GM23338 (cell line): ENCODE results near the gene WDR19. TPM values are rescaled to one million over a fixed set of nuclear protein-coding genes. Genes with fewer than 3 reads are reported as not detected.

Source experiments
- ATAC-seq: fragments of 200-7000 bp; cut with Tn5 transposase; 3 replicates; pipeline ENCODE4 v1.9.1; 2020
- DNase-seq: peaks from one replicate; pipeline ENCODE4 v3.0.0-alpha.2; 2015; ENCODE audit warnings: low spot score
- H2AFZ ChIP-seq: fragments of 200-600 bp; sonication (generic); 2 replicates; pipeline ENCODE4 v1.8.0; 2016; ENCODE audit warnings: antibody characterized with exemption, mild to moderate bottlenecking, moderate library complexity
- H3F3A ChIP-seq: fragments of 200-600 bp; sonication (generic); replicated peaks from 2 replicates; pipeline ENCODE4 v1.8.0; 2017; ENCODE audit warnings: antibody characterized with exemption, mixed run types, low read depth
- H3K27ac ChIP-seq: fragments of 200-600 bp; sonication (generic); 2 replicates; pipeline ENCODE4 v1.6.1; 2016; ENCODE audit warnings: low read depth
- H3K27me3 ChIP-seq: fragments of 200-600 bp; sonication (generic); 2 replicates; pipeline ENCODE4 v1.8.0; 2016; ENCODE audit warnings: mild to moderate bottlenecking, mixed run types, moderate library complexity; ENCODE audit not compliant: insufficient read depth
- H3K36me3 ChIP-seq: fragments of 200-600 bp; sonication (generic); 2 replicates; pipeline ENCODE4 v1.8.0; 2016; ENCODE audit warnings: mild to moderate bottlenecking; ENCODE audit not compliant: insufficient read depth
- H3K4me1 ChIP-seq: fragments of 200-600 bp; sonication (generic); 2 replicates; pipeline ENCODE4 v1.8.0; 2016; ENCODE audit warnings: mild to moderate bottlenecking, moderate library complexity; ENCODE audit not compliant: insufficient read depth
- H3K4me2 ChIP-seq: fragments of 200-600 bp; sonication (generic); 2 replicates; pipeline ENCODE4 v1.7.1; 2017; ENCODE audit warnings: mixed run types
- H3K4me3 ChIP-seq: fragments of 200-600 bp; sonication (generic); 2 replicates; pipeline ENCODE4 v1.6.1; 2016; ENCODE audit warnings: mixed run types
- H3K79me2 ChIP-seq: fragments of 200-600 bp; sonication (generic); replicated peaks from 2 replicates; pipeline ENCODE4 v1.8.0; 2017; ENCODE audit warnings: mild to moderate bottlenecking; ENCODE audit not compliant: insufficient read depth
- H3K9me2 ChIP-seq: fragments of 200-600 bp; sonication (generic); 2 replicates; pipeline ENCODE4 v1.8.0; 2017; ENCODE audit not compliant: insufficient read depth
- H4K20me1 ChIP-seq: fragments of 200-600 bp; sonication (generic); replicated peaks from 2 replicates; pipeline ENCODE4 v1.8.0; 2017; ENCODE audit warnings: mild to moderate bottlenecking; ENCODE audit not compliant: insufficient read depth
- H3K27ac Mint-ChIP-seq: 2 replicates; pipeline ENCODE4 v1.8.0; 2020; ENCODE audit warnings: inconsistent platforms, mild to moderate bottlenecking, moderate library complexity, mixed read lengths
- H3K27me3 Mint-ChIP-seq: 3 replicates; pipeline ENCODE4 v1.8.0; 2022; ENCODE audit warnings: low read depth, mild to moderate bottlenecking, moderate library complexity, mixed read lengths, inconsistent platforms; ENCODE audit not compliant: insufficient read depth, poor library complexity
- H3K36me3 Mint-ChIP-seq: 3 replicates; pipeline ENCODE4 v1.8.0; 2021; ENCODE audit warnings: low read depth, mild to moderate bottlenecking, inconsistent platforms, moderate library complexity, mixed read lengths
- H3K4me1 Mint-ChIP-seq: 3 replicates; pipeline ENCODE4 v1.8.0; 2020; ENCODE audit warnings: mild to moderate bottlenecking, inconsistent platforms, mixed read lengths
- H3K4me3 Mint-ChIP-seq: 3 replicates; pipeline ENCODE4 v1.8.0; 2021; ENCODE audit warnings: moderate library complexity, mild to moderate bottlenecking, inconsistent platforms, mixed read lengths
- H3K9me3 Mint-ChIP-seq: 3 replicates; pipeline ENCODE4 v1.8.0; 2020; ENCODE audit warnings: moderate library complexity, mild to moderate bottlenecking, inconsistent platforms, mixed read lengths
- EZH2 ChIP-seq: fragments of 200-600 bp; sonication (generic); IDR thresholded peaks from one replicate; pipeline ENCODE4 v1.8.0; 2017; ENCODE audit warnings: antibody characterized with exemption, mild to moderate bottlenecking, low read depth; ENCODE audit not compliant: unreplicated experiment
- EZH2phosphoT487 ChIP-seq: fragments of 200-600 bp; sonication (generic); IDR thresholded peaks from one replicate; pipeline ENCODE4 v1.8.1; 2018; ENCODE audit warnings: antibody characterized with exemption; ENCODE audit not compliant: unreplicated experiment
- JUNB ChIP-seq: IDR thresholded peaks from one replicate; pipeline ENCODE4 v1.6.1; 2016; ENCODE audit warnings: antibody characterized with exemption; ENCODE audit not compliant: unreplicated experiment
- NANOG ChIP-seq: IDR thresholded peaks from 2 replicates; pipeline ENCODE4 v1.6.1; 2016; ENCODE audit warnings: antibody characterized with exemption, borderline replicate concordance
- REST ChIP-seq: IDR thresholded peaks from one replicate; pipeline ENCODE4 v1.6.1; 2018; ENCODE audit warnings: antibody characterized with exemption; ENCODE audit not compliant: unreplicated experiment
- STAT1 ChIP-seq: IDR thresholded peaks from one replicate; pipeline ENCODE4 v1.6.1; 2016; ENCODE audit warnings: antibody characterized with exemption; ENCODE audit not compliant: unreplicated experiment
- ZNF114 ChIP-seq: fragments of 250-450 bp; sonication (Bioruptor Pico); IDR thresholded peaks from 2 replicates; pipeline ENCODE4 v1.5.0; 2020; ENCODE audit warnings: mild to moderate bottlenecking, moderate library complexity
- ZNF331 ChIP-seq: fragments of 250-450 bp; sonication (Bioruptor Pico); IDR thresholded peaks from 2 replicates; pipeline ENCODE4 v1.5.0; 2020; ENCODE audit warnings: low read depth, mild to moderate bottlenecking, moderate library complexity
- ZNF462 ChIP-seq: fragments of 250-450 bp; sonication (Bioruptor Pico); IDR thresholded peaks from 2 replicates; pipeline ENCODE4 v1.5.0; 2020; ENCODE audit warnings: mild to moderate bottlenecking, moderate library complexity
- polyA plus RNA-seq: library from polyadenylated mRNA; unstranded; fragments of >200 nt; fragmentation: Nextera tagmentation; extraction: Ambion mirVana; gene quantifications from 2 replicates; pipeline ENCODE4 v1.2.1, GENCODE V29; 2016
- total RNA-seq: library from RNA; depleted of rRNA; stranded (reverse); fragments of >200 nt; shearing (Covaris generic); gene quantifications from 2 replicates; pipeline ENCODE4 v1.2.3, GENCODE V29; 2014
- TF ChIP-seq, protein P1 (sequence below): IDR thresholded peaks from 2 replicates; pipeline ENCODE4 v1.6.1; 2016; ENCODE audit warnings: antibody characterized with exemption
- TF ChIP-seq, protein P2 (sequence below), 2 experiments: fragments of 200-600 bp in 1 of 2; sonication (generic) in 1 of 2; conservative IDR thresholded peaks; 2 replicates each; pipeline versions ENCODE4 v1.5.1 to v1.6.1; 2016 to 2017; ENCODE audit warnings: antibody characterized with exemption in 2 of 2, low read depth in 2 of 2, mild to moderate bottlenecking in 2 of 2, moderate library complexity in 1 of 2

WDR19 gene
- total and polyA plus RNA-seq, 2 experiments from 2014 or later: 17.2 to 23.7 TPM

- TF ChIP-seq ZNF462 (CRISPR knock-in tag) (no peak), ZNF114 (CRISPR knock-in tag) (no peak)
- TF ChIP-seq, protein P1, sequence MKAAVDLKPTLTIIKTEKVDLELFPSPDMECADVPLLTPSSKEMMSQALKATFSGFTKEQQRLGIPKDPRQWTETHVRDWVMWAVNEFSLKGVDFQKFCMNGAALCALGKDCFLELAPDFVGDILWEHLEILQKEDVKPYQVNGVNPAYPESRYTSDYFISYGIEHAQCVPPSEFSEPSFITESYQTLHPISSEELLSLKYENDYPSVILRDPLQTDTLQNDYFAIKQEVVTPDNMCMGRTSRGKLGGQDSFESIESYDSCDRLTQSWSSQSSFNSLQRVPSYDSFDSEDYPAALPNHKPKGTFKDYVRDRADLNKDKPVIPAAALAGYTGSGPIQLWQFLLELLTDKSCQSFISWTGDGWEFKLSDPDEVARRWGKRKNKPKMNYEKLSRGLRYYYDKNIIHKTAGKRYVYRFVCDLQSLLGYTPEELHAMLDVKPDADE: no peak
Measured at GRCh38 chr4:39169426-39169825, 12.9 kb upstream of the WDR19 start (continued).

DNA sequence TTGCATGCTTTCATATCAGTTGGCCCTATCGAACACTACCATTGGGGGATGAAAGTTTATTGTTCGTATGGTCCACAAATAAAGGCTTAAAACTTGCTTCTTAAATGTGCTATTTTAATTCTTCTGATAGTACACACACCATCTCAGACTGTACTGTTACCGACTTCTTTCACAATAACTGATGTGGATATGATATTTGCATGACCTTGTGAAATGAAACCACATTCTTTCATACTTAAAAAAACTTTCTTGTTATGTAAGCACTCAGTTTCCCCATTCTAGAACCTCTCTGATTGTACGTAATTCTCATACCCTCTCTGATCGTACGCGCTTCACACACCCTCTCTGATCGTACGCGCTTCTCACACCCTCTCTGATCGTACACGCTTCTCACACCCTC is 12.0 kb upstream of the WDR19 start:
- Histone ChIP-seq H3F3A (no peaks in the 10 kb centered on the region), H2AFZ (no peak overlapping the region), H3K36me3 (no peaks in the 10 kb centered on the region), H4K20me1 (no peaks in the 10 kb centered on the region), H3K27me3 (no peaks in the 10 kb centered on the region), H3K27ac (no peak overlapping the region), H3K79me2 (no peaks in the 10 kb centered on the region), H3K4me3 (no peak overlapping the region), H3K9me2 (no peaks in the 10 kb centered on the region), H3K4me1 (peaks cover 12% of the 10 kb centered on the region; the same call in 1 of the 2 replicates), H3K4me2 (no peak overlapping the region)
- Mint-ChIP-seq H3K4me3 (no peak overlapping the region), H3K4me1 (peaks cover 10% of the 10 kb centered on the region), H3K27ac (no peak overlapping the region), H3K36me3 (0 out of 3 replicates have a peak, but pooled peaks cover 6% of the 10 kb centered on the region), H3K27me3 (peaks cover 3% of the 10 kb centered on the region), H3K9me3 (no peaks in the 10 kb centered on the region; the same call in 2 of the 3 replicates)
- no peak for DNase-seq
- no peak for ATAC-seq
- TF ChIP-seq EZH2phosphoT487 (no peak), ZNF114 (CRISPR knock-in tag) (no peak), STAT1 (no peak), ZNF331 (CRISPR knock-in tag) (no peak), REST (no peak), EZH2 (no peak), NANOG (no peak), JUNB (no peak)
- TF ChIP-seq, protein P1: no peak
- TF ChIP-seq, protein P2, sequence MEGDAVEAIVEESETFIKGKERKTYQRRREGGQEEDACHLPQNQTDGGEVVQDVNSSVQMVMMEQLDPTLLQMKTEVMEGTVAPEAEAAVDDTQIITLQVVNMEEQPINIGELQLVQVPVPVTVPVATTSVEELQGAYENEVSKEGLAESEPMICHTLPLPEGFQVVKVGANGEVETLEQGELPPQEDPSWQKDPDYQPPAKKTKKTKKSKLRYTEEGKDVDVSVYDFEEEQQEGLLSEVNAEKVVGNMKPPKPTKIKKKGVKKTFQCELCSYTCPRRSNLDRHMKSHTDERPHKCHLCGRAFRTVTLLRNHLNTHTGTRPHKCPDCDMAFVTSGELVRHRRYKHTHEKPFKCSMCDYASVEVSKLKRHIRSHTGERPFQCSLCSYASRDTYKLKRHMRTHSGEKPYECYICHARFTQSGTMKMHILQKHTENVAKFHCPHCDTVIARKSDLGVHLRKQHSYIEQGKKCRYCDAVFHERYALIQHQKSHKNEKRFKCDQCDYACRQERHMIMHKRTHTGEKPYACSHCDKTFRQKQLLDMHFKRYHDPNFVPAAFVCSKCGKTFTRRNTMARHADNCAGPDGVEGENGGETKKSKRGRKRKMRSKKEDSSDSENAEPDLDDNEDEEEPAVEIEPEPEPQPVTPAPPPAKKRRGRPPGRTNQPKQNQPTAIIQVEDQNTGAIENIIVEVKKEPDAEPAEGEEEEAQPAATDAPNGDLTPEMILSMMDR (conservative IDR thresholded peaks at IDR 0.05; ENCODE audit: low read depth in 2 of 2): no peak
